ENCODE measurements around the gene FAM81A. TPM values are rescaled to one million over a fixed set of nuclear protein-coding genes. Genes with fewer than 3 reads are reported as not detected.
"Not testable (repeated sequence)": the region's sequence is repeated elsewhere in the genome, so short reads cannot be mapped to it uniquely, and the experiment has no call there.

The FAM81A gene
- total and polyA plus RNA-seq, 7 experiments from 2014 or later: 0.27 to 1.1 (median 0.61) TPM; not detected in 4

DNA sequence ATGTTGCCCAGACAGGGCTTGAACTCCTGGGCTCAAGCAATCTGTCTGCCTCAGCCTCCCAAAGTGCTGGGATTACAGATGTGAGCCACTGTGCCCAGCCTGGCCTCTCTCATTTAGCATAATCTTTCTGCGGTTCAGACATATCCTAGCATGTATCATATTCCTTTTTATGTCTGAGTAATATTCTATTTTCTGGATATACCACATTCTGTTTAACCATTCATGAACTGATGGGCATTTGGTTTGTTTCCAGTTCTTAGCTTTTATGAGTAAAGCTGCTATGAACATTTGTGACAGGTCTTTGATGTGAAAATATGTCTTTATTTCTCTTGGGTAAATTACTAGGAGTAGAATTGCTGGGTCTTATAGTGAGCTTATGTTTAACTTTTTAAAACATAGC is 23.5 kb downstream of the FAM81A start:
- POLR2A ChIA-PET: no interaction called here
- CTCF ChIA-PET: no interaction called here
- Mint-ChIP-seq H3K36me3 (peaks cover 0 to 5% (median 0%) of the 10 kb centered on the region in 5 donors), H3K4me3 (no peak overlapping the region), H3K27ac (no peak overlapping the region), H3K9me3 (peaks cover 0 to 25% (median 9%) of the 10 kb centered on the region in 11 donors), H3K27me3 (peaks cover 0 to 59% (median 19%) of the 10 kb centered on the region in 5 donors), H3K4me1 (no peaks in the 10 kb centered on the region)
- Histone ChIP-seq H3K9me3 (ENCODE audit: control insufficient read depth in 2 of 3, low read length in 3 of 3) (no peaks in the 10 kb centered on the region), H3K4me1 (ENCODE audit: control insufficient read depth in 2 of 2, insufficient read depth in 2 of 2, low read length in 2 of 2) (no peaks in the 10 kb centered on the region), H3K4me3 (ENCODE audit: low read length) (no peak overlapping the region), H3K27me3 (ENCODE audit: control insufficient read depth in 2 of 2, insufficient read depth in 2 of 2, low read length in 2 of 2) (no peaks in the 10 kb centered on the region), H3K27ac (ENCODE audit: low read depth, low read length) (no peak overlapping the region), H3K36me3 (ENCODE audit: control insufficient read depth in 2 of 3, insufficient read depth in 3 of 3, low read length in 3 of 3) (no peaks in the 10 kb centered on the region)
- ATAC-seq: no peak
- intact Hi-C loops (cut with micrococcal nuclease): no loop called here
- no peak for DNase-seq

- Mint-ChIP-seq H3K4me1 (no peaks in the 10 kb centered on the region), H3K27ac (no peak overlapping the region), H3K36me3 (peaks cover 0 to 3% (median 0%) of the 10 kb centered on the region in 5 donors), H3K27me3 (peaks cover 5 to 62% (median 25%) of the 10 kb centered on the region in 5 donors), H3K9me3 (peaks cover 0 to 5% (median 0%) of the 10 kb centered on the region in 11 donors), H3K4me3 (no peak overlapping the region)
- Histone ChIP-seq H3K4me1 (ENCODE audit: control insufficient read depth in 2 of 2, insufficient read depth in 2 of 2, low read length in 2 of 2) (no peaks in the 10 kb centered on the region), H3K4me3 (ENCODE audit: low read length) (no peak overlapping the region), H3K27me3 (ENCODE audit: control insufficient read depth in 2 of 2, insufficient read depth in 2 of 2, low read length in 2 of 2) (no peaks in the 10 kb centered on the region), H3K9me3 (ENCODE audit: control insufficient read depth in 2 of 3, low read length in 3 of 3) (no peaks in the 10 kb centered on the region), H3K27ac (ENCODE audit: low read depth, low read length) (no peak overlapping the region), H3K36me3 (ENCODE audit: control insufficient read depth in 2 of 3, insufficient read depth in 3 of 3, low read length in 3 of 3) (no peaks in the 10 kb centered on the region)
- POLR2A ChIA-PET: no interaction called here
- intact Hi-C loops (cut with micrococcal nuclease): no loop called here
- DNase-seq (no peak), ATAC-seq (no peak)
- CTCF ChIA-PET: no interaction called here
Observed at GRCh38 chr15:59473226-59473625, 35.2 kb downstream of the FAM81A start.

- H3K27ac ChIP-seq (ENCODE audit: low read depth, low read length); H3K36me3 ChIP-seq (ENCODE audit: control insufficient read depth in 2 of 3, insufficient read depth in 3 of 3, low read length in 3 of 3); DNase-seq; H3K27ac Mint-ChIP-seq; H3K4me3 ChIP-seq (ENCODE audit: low read length); H3K4me3 Mint-ChIP-seq; CTCF ChIA-PET; intact Hi-C loops (cut with micrococcal nuclease); H3K4me1 Mint-ChIP-seq; H3K4me1 ChIP-seq (ENCODE audit: control insufficient read depth in 2 of 2, insufficient read depth in 2 of 2, low read length in 2 of 2); H3K9me3 Mint-ChIP-seq; H3K9me3 ChIP-seq (ENCODE audit: control insufficient read depth in 2 of 3, low read length in 3 of 3); H3K36me3 Mint-ChIP-seq; H3K27me3 ChIP-seq (ENCODE audit: control insufficient read depth in 2 of 2, insufficient read depth in 2 of 2, low read length in 2 of 2); POLR2A ChIA-PET; ATAC-seq: not testable (repeated sequence)
- peaks cover 13 to 53% (median 22%) of the 10 kb centered on the region in 5 donors for H3K27me3 Mint-ChIP-seq
Observed at GRCh38 chr15:59475161-59475560, 37.2 kb downstream of the FAM81A start.

- Histone ChIP-seq H3K4me1 (ENCODE audit: control insufficient read depth in 2 of 2, insufficient read depth in 2 of 2, low read length in 2 of 2) (peaks cover 0 to 7% of the 10 kb centered on the region in 2 donors), H3K9me3 (ENCODE audit: control insufficient read depth in 2 of 3, low read length in 3 of 3) (no peaks in the 10 kb centered on the region), H3K4me3 (ENCODE audit: low read length) (no peak overlapping the region), H3K27me3 (ENCODE audit: control insufficient read depth in 2 of 2, insufficient read depth in 2 of 2, low read length in 2 of 2) (no peaks in the 10 kb centered on the region), H3K27ac (ENCODE audit: low read depth, low read length) (no peak overlapping the region), H3K36me3 (ENCODE audit: control insufficient read depth in 2 of 3, insufficient read depth in 3 of 3, low read length in 3 of 3) (no peaks in the 10 kb centered on the region)
- no peak overlapping the region for H3K27ac Mint-ChIP-seq
- peaks cover 0 to 49% (median 10%) of the 10 kb centered on the region in 5 donors for H3K27me3 Mint-ChIP-seq
- ATAC-seq (no peak), DNase-seq (no peak)
- ChIA-PET POLR2A (no interaction called here), CTCF (no interaction called here)
- peaks cover 0 to under 1% (median 0%) of the 10 kb centered on the region in 7 donors for H3K4me1 Mint-ChIP-seq
- peaks cover 0 to 3% (median 0%) of the 10 kb centered on the region in 11 donors for H3K9me3 Mint-ChIP-seq
- intact Hi-C loops (cut with micrococcal nuclease): no loop called here
- no peaks in the 10 kb centered on the region for H3K36me3 Mint-ChIP-seq
- no peak overlapping the region for H3K4me3 Mint-ChIP-seq
Observed at GRCh38 chr15:59484399-59484798, 46.4 kb downstream of the FAM81A start.

- peaks cover 0 to 4% (median 0%) of the 10 kb centered on the region in 11 donors for H3K9me3 Mint-ChIP-seq
- Histone ChIP-seq H3K4me1 (ENCODE audit: control insufficient read depth in 2 of 2, insufficient read depth in 2 of 2, low read length in 2 of 2) (peaks cover 0 to 7% of the 10 kb centered on the region in 2 donors), H3K27ac (ENCODE audit: low read depth, low read length) (no peak overlapping the region), H3K36me3 (ENCODE audit: control insufficient read depth in 2 of 3, insufficient read depth in 3 of 3, low read length in 3 of 3) (no peaks in the 10 kb centered on the region), H3K9me3 (ENCODE audit: control insufficient read depth in 2 of 3, low read length in 3 of 3) (no peaks in the 10 kb centered on the region), H3K4me3 (ENCODE audit: low read length) (no peak overlapping the region), H3K27me3 (ENCODE audit: control insufficient read depth in 2 of 2, insufficient read depth in 2 of 2, low read length in 2 of 2) (no peaks in the 10 kb centered on the region)
- H3K36me3 Mint-ChIP-seq: no peaks in the 10 kb centered on the region
- no peak overlapping the region for H3K27ac Mint-ChIP-seq
- POLR2A ChIA-PET: no interaction called here
- DNase-seq (no peak), ATAC-seq (no peak)
- H3K4me3 Mint-ChIP-seq: no peak overlapping the region
- peaks cover 0 to 48% (median 5%) of the 10 kb centered on the region in 5 donors for H3K27me3 Mint-ChIP-seq
- CTCF ChIA-PET: no interaction called here
- intact Hi-C loops (cut with micrococcal nuclease): no loop called here
- H3K4me1 Mint-ChIP-seq: no peaks in the 10 kb centered on the region
Observed at GRCh38 chr15:59485036-59485435, 47.0 kb downstream of the FAM81A start.

- ATAC-seq; H3K4me1 Mint-ChIP-seq; CTCF ChIA-PET; H3K36me3 ChIP-seq (ENCODE audit: control insufficient read depth in 2 of 3, insufficient read depth in 3 of 3, low read length in 3 of 3); H3K4me3 Mint-ChIP-seq; DNase-seq; H3K9me3 ChIP-seq (ENCODE audit: control insufficient read depth in 2 of 3, low read length in 3 of 3); H3K4me1 ChIP-seq (ENCODE audit: control insufficient read depth in 2 of 2, insufficient read depth in 2 of 2, low read length in 2 of 2); H3K27me3 ChIP-seq (ENCODE audit: control insufficient read depth in 2 of 2, insufficient read depth in 2 of 2, low read length in 2 of 2); H3K27ac ChIP-seq (ENCODE audit: low read depth, low read length); H3K4me3 ChIP-seq (ENCODE audit: low read length); intact Hi-C loops (cut with micrococcal nuclease); H3K9me3 Mint-ChIP-seq; H3K36me3 Mint-ChIP-seq: not testable (repeated sequence)
- Mint-ChIP-seq H3K27me3 (peaks cover 0 to 51% (median 5%) of the 10 kb centered on the region in 5 donors), H3K27ac (peak overlapping the region in 1 of 9 donors; percentile 32)
- POLR2A ChIA-PET: interaction anchor here (0.7 kb wide), 1 partner anchor 14 kb away, joined by 3 read pairs; no protein-coding TSS in a partner anchor
Observed at GRCh38 chr15:59489485-59489884, 51.5 kb downstream of the FAM81A start.

- intact Hi-C loops (cut with micrococcal nuclease): loop anchor here in 1 of 2 donors (10.0 kb wide), 1 partner anchor 1446 kb away; no protein-coding TSS in a partner anchor
- Histone ChIP-seq H3K27ac (ENCODE audit: low read depth, low read length) (no peak overlapping the region), H3K36me3 (ENCODE audit: control insufficient read depth in 2 of 3, insufficient read depth in 3 of 3, low read length in 3 of 3) (no peaks in the 10 kb centered on the region), H3K27me3 (ENCODE audit: control insufficient read depth in 2 of 2, insufficient read depth in 2 of 2, low read length in 2 of 2) (no peaks in the 10 kb centered on the region), H3K4me3 (ENCODE audit: low read length) (no peak overlapping the region), H3K9me3 (ENCODE audit: control insufficient read depth in 2 of 3, low read length in 3 of 3) (no peaks in the 10 kb centered on the region), H3K4me1 (ENCODE audit: control insufficient read depth in 2 of 2, insufficient read depth in 2 of 2, low read length in 2 of 2) (no peaks in the 10 kb centered on the region)
- CTCF ChIA-PET: interaction anchor here (0.9 to 4.4 kb wide), 3 partner anchors 14 to 533 kb away, joined by 3 to 23 read pairs (median 3); no protein-coding TSS in a partner anchor
- POLR2A ChIA-PET: no interaction called here
- Mint-ChIP-seq H3K27ac (no peak overlapping the region), H3K4me1 (peaks cover 0 to 5% (median 4%) of the 10 kb centered on the region in 7 donors), H3K4me3 (no peak overlapping the region), H3K27me3 (peaks cover 0 to 42% (median 5%) of the 10 kb centered on the region in 5 donors), H3K36me3 (no peaks in the 10 kb centered on the region), H3K9me3 (peaks cover 0 to 4% (median 0%) of the 10 kb centered on the region in 11 donors)
- no peak for DNase-seq
- ATAC-seq: no peak
Observed at GRCh38 chr15:59491062-59491461, 53.1 kb downstream of the FAM81A start.
